RWPE2 (cell line): Measurements from ENCODE around the gene ATP6V1E1.
"Not testable (repeated sequence)": the region's sequence is repeated elsewhere in the genome, so short reads cannot be mapped to it uniquely, and the experiment has no call there.

Source experiments
- ATAC-seq: fragments of 200-7000 bp; cut with Tn5 transposase; 3 replicates; pipeline ENCODE4 v1.9.1; 2021; ENCODE audit warnings: low read depth
- DNase-seq: peaks from one replicate; pipeline ENCODE4 v3.0.0-alpha.2; 2020; ENCODE audit warnings: low spot score
- H3K27ac ChIP-seq: fragments of 450-650 bp; 2 replicates; pipeline ENCODE4 v1.5.1; 2017; ENCODE audit warnings: mild to moderate bottlenecking; ENCODE audit not compliant: poor library complexity, severe bottlenecking
- H3K27me3 ChIP-seq: fragments of 250-450 bp; sonication (Bioruptor Pico); 2 replicates; pipeline ENCODE4 v1.5.1; 2021; ENCODE audit warnings: mild to moderate bottlenecking, moderate library complexity; ENCODE audit not compliant: insufficient read depth, poor library complexity, severe bottlenecking
- H3K36me3 ChIP-seq: fragments of 250-450 bp; sonication (Bioruptor Pico); 2 replicates; pipeline ENCODE4 v1.5.1; 2020; ENCODE audit warnings: low read depth, mild to moderate bottlenecking, moderate library complexity
- H3K4me1 ChIP-seq: fragments of 250-450 bp; sonication (Bioruptor Pico); 2 replicates; pipeline ENCODE4 v1.5.1; 2021; ENCODE audit warnings: mild to moderate bottlenecking, moderate library complexity; ENCODE audit not compliant: insufficient read depth, poor library complexity, severe bottlenecking
- H3K4me3 ChIP-seq: fragments of 250-450 bp; sonication (Bioruptor Pico); 2 replicates; pipeline ENCODE4 v1.5.1; 2021; ENCODE audit warnings: mild to moderate bottlenecking, moderate library complexity; ENCODE audit not compliant: severe bottlenecking
- H3K9me3 ChIP-seq: fragments of 250-450 bp; sonication (Bioruptor Pico); 2 replicates; pipeline ENCODE4 v1.5.1; 2021; ENCODE audit warnings: mild to moderate bottlenecking, moderate library complexity; ENCODE audit not compliant: severe bottlenecking
- CTCF ChIP-seq: fragments of 450-650 bp; IDR thresholded peaks from one replicate; pipeline ENCODE4 v1.5.1; 2017; ENCODE audit warnings: mild to moderate bottlenecking, moderate library complexity; ENCODE audit not compliant: poor library complexity, severe bottlenecking

Gene ATP6V1E1

GRCh38 chr22:17639247-17639741, 10.7 kb upstream of the ATP6V1E1 start:
- Histone ChIP-seq H3K4me3 (peak overlapping the region; percentile 72), H3K36me3 (0 out of 2 replicates have a peak, but pooled peaks cover 5% of the 10 kb centered on the region), H3K27me3 (no peaks in the 10 kb centered on the region), H3K9me3 (no peaks in the 10 kb centered on the region), H3K27ac (peak overlapping the region; percentile 93), H3K4me1 (peaks cover 9% of the 10 kb centered on the region)
- no peak for DNase-seq
- TF ChIP-seq CTCF, result no peak
- ATAC-seq, result 0 out of 3 replicates have a peak, but pooled peaks have one; percentile 15

- no peaks in the 10 kb centered on the region for H3K27me3 ChIP-seq
- H3K4me1 ChIP-seq, result peaks cover 15% of the 10 kb centered on the region
- no peaks in the 10 kb centered on the region for H3K9me3 ChIP-seq
- no peak for TF ChIP-seq CTCF
- ATAC-seq (peak; percentile 87), DNase-seq (peak; percentile 93)
- peak within 1 kb of the TSS; percentile 72 for H3K4me3 ChIP-seq
- H3K27ac ChIP-seq, result peak within 1 kb of the TSS; percentile 93
- 0 out of 2 replicates have a peak, but pooled peaks cover 5% of the 10 kb centered on the region for H3K36me3 ChIP-seq
Observed at GRCh38 chr22:17638432-17639246, 10.1 kb upstream of the ATP6V1E1 start, which contains the start of gene BCL2L13. Gene BCL2L13 (plus strand): TSS chr22:17638757. CDS start chr22:17655712, 16,955 bp downstream.

GRCh38 chr22:17638182-17638431, 9.6 kb upstream of the ATP6V1E1 start:
- Histone ChIP-seq H3K27ac (peak overlapping the region; percentile 93), H3K27me3 (no peaks in the 10 kb centered on the region), H3K4me1 (peaks cover 17% of the 10 kb centered on the region), H3K9me3 (no peaks in the 10 kb centered on the region), H3K4me3 (peak overlapping the region; percentile 72), H3K36me3 (0 out of 2 replicates have a peak, but pooled peaks cover 5% of the 10 kb centered on the region)
- ATAC-seq (peak; percentile 56), DNase-seq (no peak)
- peak; percentile 18 for TF ChIP-seq CTCF

- Histone ChIP-seq H3K9me3 (no peaks in the 10 kb centered on the region), H3K27ac (peak overlapping the region; percentile 93), H3K36me3 (0 out of 2 replicates have a peak, but pooled peaks cover 5% of the 10 kb centered on the region), H3K4me3 (peak overlapping the region; percentile 72), H3K4me1 (peaks cover 21% of the 10 kb centered on the region), H3K27me3 (no peaks in the 10 kb centered on the region)
- no peak for TF ChIP-seq CTCF
- ATAC-seq (no peak; the same call in 2 of the 3 replicates), DNase-seq (no peak)
Observed at GRCh38 chr22:17637490-17638181, 9.1 kb upstream of the ATP6V1E1 start.

- DNase-seq, H3K4me3 ChIP-seq, ATAC-seq, H3K36me3 ChIP-seq, H3K27me3 ChIP-seq, H3K9me3 ChIP-seq: not testable (repeated sequence)
- Histone ChIP-seq H3K4me1 (peaks cover 29% of the 10 kb centered on the region), H3K27ac (peak overlapping the region; percentile 93)
Observed at GRCh38 chr22:17636850-17637249, 8.3 kb upstream of the ATP6V1E1 start.
